Endothelial cell of umbilical vein (primary cell): ENCODE measurements around the gene GABBR2. TPM values are rescaled to one million over a fixed set of nuclear protein-coding genes. Genes with fewer than 3 reads are reported as not detected.

ENCODE experiments used
- BruUV-seq: library from RNA; stranded (reverse); fragments of 400-500 nt; replicated peaks from 2 replicates; lab custom pipeline; 2021; lab: Mats Ljungman, UMichigan
- CTCF ChIA-PET: fragments of 300-600, 350-600 bp; sonication (Branson Sonifier 250); formaldehyde crosslinking; loops from one replicate; lab custom pipeline; 2021; ENCODE audit warnings: antibody characterized with exemption, inconsistent platforms; lab: Charles Lee
- POLR2A ChIA-PET: fragments of 300-600, 350-600 bp; sonication (Branson Sonifier 250); formaldehyde crosslinking; loops from one replicate; lab custom pipeline; 2021; ENCODE audit warnings: antibody characterized with exemption, inconsistent platforms; lab: Charles Lee
- DNase-seq: peaks from one replicate; pipeline ENCODE4 v3.0.0-alpha.2; 2011; ENCODE audit warnings: low read depth, low spot score
- FAIRE-seq: peaks from 2 replicates; lab custom pipeline; 2011; peaks lifted over from hg19 to GRCh38; lab: Jason Lieb, UNC
- H2AFZ ChIP-seq: 2 replicates; pipeline ENCODE4 v1.6.0; 2012; ENCODE audit warnings: low read depth, low read length, control low read depth, inconsistent platforms
- H3K27ac ChIP-seq: 2 replicates; pipeline ENCODE4 v1.5.1; 2011; ENCODE audit warnings: low read depth, mild to moderate bottlenecking, control low read depth, low read length, moderate library complexity; ENCODE audit not compliant: insufficient read depth
- H3K27me3 ChIP-seq, 2 experiments: 2 replicates each; pipeline versions ENCODE4 v1.6.0 to v1.6.1; 2011; ENCODE audit warnings: low read length in 2 of 2, mixed read lengths in 1 of 2; ENCODE audit not compliant: control insufficient read depth in 2 of 2, insufficient read depth in 2 of 2
- H3K36me3 ChIP-seq, 2 experiments: 2 replicates in 1 of 2; 3 replicates in 1 of 2; pipeline ENCODE4 v1.5.1; 2011; ENCODE audit warnings: low read length in 2 of 2, mild to moderate bottlenecking in 1 of 2, moderate library complexity in 1 of 2; ENCODE audit not compliant: control insufficient read depth in 2 of 2, insufficient read depth in 2 of 2; ENCODE audit errors: extremely low read depth in 1 of 2
- H3K4me1 ChIP-seq: 3 replicates; pipeline ENCODE4 v1.5.1; 2011; ENCODE audit warnings: mild to moderate bottlenecking, low read length; ENCODE audit not compliant: control insufficient read depth, insufficient read depth; ENCODE audit errors: extremely low read depth
- H3K4me2 ChIP-seq: 2 replicates; pipeline ENCODE4 v1.6.1; 2011; ENCODE audit warnings: low read length, control low read depth, mixed read lengths; ENCODE audit not compliant: insufficient read depth
- H3K4me3 ChIP-seq, 3 experiments: fragments of 200-600 bp in 1 of 3; sonication (generic), shearing (Covaris generic) in 1 of 3; replicated peaks in 1 of 3; 2 replicates each; pipeline ENCODE4 v1.5.1; 2011 to 2016; ENCODE audit warnings: control low read depth in 3 of 3, low read length in 3 of 3, mild to moderate bottlenecking in 2 of 3, inconsistent platforms in 1 of 3, low read depth in 1 of 3, moderate library complexity in 1 of 3; ENCODE audit not compliant: insufficient read depth in 1 of 3
- H3K79me2 ChIP-seq: 2 replicates; pipeline ENCODE4 v1.6.0; 2012; ENCODE audit warnings: low read length, inconsistent platforms; ENCODE audit not compliant: control insufficient read depth, insufficient read depth
- H3K9ac ChIP-seq: replicated peaks from 2 replicates; pipeline ENCODE3; 2011; ENCODE audit warnings: low read length, control low read depth; ENCODE audit not compliant: insufficient read depth; ENCODE audit errors: extremely low read depth
- H3K9me1 ChIP-seq: replicated peaks from 3 replicates; pipeline ENCODE4 v1.6.0; 2011; ENCODE audit warnings: mild to moderate bottlenecking, low read length; ENCODE audit not compliant: control insufficient read depth, insufficient read depth; ENCODE audit errors: extremely low read depth
- H3K9me3 ChIP-seq: replicated peaks from 2 replicates; pipeline ENCODE4 v1.5.1; 2012; ENCODE audit warnings: low read length, inconsistent platforms; ENCODE audit not compliant: control insufficient read depth, insufficient read depth
- H4K20me1 ChIP-seq: replicated peaks from 2 replicates; pipeline ENCODE3; 2011; ENCODE audit warnings: mild to moderate bottlenecking, low read length; ENCODE audit not compliant: control insufficient read depth, insufficient read depth; ENCODE audit errors: extremely low read depth
- EZH2 ChIP-seq: IDR thresholded peaks from 2 replicates; pipeline ENCODE4 v1.6.1; 2012; ENCODE audit warnings: borderline replicate concordance, low read depth, mild to moderate bottlenecking, moderate library complexity, low read length, inconsistent platforms; ENCODE audit not compliant: severe bottlenecking
- GATA2 ChIP-seq: IDR thresholded peaks from 2 replicates; pipeline ENCODE4 v1.7.0; 2011; ENCODE audit warnings: low read depth, mild to moderate bottlenecking, moderate library complexity, mixed read lengths, low read length; ENCODE audit not compliant: insufficient read length, insufficient read depth
- JUN ChIP-seq: IDR thresholded peaks from 2 replicates; pipeline ENCODE4 v1.6.1; 2011; ENCODE audit warnings: borderline replicate concordance, low read depth; ENCODE audit not compliant: insufficient read length, insufficient read depth
- dilution Hi-C: fragments of 300-500 bp; cut with MboI; formaldehyde crosslinking; loops from one replicate; pipeline ENCODE4 v1.15.0; 2019; ENCODE audit warnings: low sequenced_read_pairs; ENCODE audit not compliant: extremely low pct_ligation_motif_present
- intact Hi-C: fragments of 100-400 bp; cut with micrococcal nuclease; formaldehyde crosslinking; loops from one replicate; pipeline ENCODE4 v1.10.0; 2022
- polyA plus RNA-seq, 4 experiments: library from polyadenylated mRNA; depleted of rRNA in 3 of 4; stranded (reverse) in 3 of 4; unstranded in 1 of 4; fragments of >200 nt; gene quantifications; 2 replicates each; pipeline versions ENCODE4 v1.2.1 to v1.2.3, GENCODE V29; 2011 to 2012; ENCODE audit warnings: missing spikeins in 1 of 4
- total RNA-seq: library from RNA; stranded (reverse); gene quantifications from 2 replicates; pipeline ENCODE4 v1.2.3, GENCODE V29; 2021
- TF ChIP-seq, protein P1 (sequence below), 2 donors: IDR thresholded peaks; 1 replicate in 1 of 2; 2 replicates in 1 of 2; pipeline ENCODE4 v1.5.1; 2011; ENCODE audit warnings: low read length in 2 of 2, mild to moderate bottlenecking in 2 of 2, moderate library complexity in 2 of 2, control low read depth in 1 of 2, inconsistent platforms in 1 of 2, low read depth in 1 of 2; ENCODE audit not compliant: insufficient read depth in 1 of 2; ENCODE audit errors: extremely low read depth in 1 of 2

The GABBR2 gene
- total and polyA plus RNA-seq, 2 donors (not counting 3 experiments of a cell fraction or from before 2014, with no cell fraction given): 1.1 to 9.2 TPM

DNA sequence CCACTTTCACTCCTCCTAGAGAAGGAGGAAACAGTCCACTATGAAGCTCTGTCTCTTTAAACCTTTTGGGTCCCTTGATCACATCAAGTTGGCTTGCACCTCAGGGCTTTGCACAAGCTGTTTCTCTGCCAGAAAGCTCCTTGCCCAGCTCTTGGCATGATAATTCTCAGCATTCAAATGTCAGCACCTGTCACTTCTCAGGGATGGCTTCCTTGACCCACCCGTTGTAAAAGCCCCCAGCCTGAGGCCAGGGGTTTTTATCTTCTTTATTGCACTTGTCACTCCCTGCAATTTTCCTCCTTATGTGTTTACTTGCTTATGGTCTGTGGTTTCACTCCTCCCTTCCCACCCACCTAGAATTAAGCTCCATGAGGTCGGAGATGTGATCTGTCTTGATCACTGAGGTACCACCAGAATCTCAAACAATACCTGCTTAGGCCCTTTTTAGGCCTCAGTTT lies 252.6 kb downstream of the GABBR2 start:
- CTCF ChIA-PET: interaction anchor here (0.8 to 1.0 kb wide), 2 partner anchors 67 to 320 kb away, joined by 3 read pairs; no protein-coding TSS in a partner anchor
- Histone ChIP-seq H3K27me3 (no peaks in the 10 kb centered on the region), H3K9me3 (no peaks in the 10 kb centered on the region), H3K36me3 (no peaks in the 10 kb centered on the region), H2AFZ (no peak overlapping the region), H3K9ac (no peak overlapping the region), H3K27ac (no peak overlapping the region), H3K4me1 (no peaks in the 10 kb centered on the region), H3K79me2 (no peaks in the 10 kb centered on the region), H3K4me3 (no peak overlapping the region), H4K20me1 (no peaks in the 10 kb centered on the region), H3K9me1 (no peaks in the 10 kb centered on the region), H3K4me2 (no peak overlapping the region)
- TF ChIP-seq JUN: no peak
- DNase-seq: no peak
- POLR2A ChIA-PET: no interaction called here
- FAIRE-seq: no peak
- BruUV-seq: no TSS peak
- dilution Hi-C loops (no loop called here), intact Hi-C loops (no loop called here)

DNA sequence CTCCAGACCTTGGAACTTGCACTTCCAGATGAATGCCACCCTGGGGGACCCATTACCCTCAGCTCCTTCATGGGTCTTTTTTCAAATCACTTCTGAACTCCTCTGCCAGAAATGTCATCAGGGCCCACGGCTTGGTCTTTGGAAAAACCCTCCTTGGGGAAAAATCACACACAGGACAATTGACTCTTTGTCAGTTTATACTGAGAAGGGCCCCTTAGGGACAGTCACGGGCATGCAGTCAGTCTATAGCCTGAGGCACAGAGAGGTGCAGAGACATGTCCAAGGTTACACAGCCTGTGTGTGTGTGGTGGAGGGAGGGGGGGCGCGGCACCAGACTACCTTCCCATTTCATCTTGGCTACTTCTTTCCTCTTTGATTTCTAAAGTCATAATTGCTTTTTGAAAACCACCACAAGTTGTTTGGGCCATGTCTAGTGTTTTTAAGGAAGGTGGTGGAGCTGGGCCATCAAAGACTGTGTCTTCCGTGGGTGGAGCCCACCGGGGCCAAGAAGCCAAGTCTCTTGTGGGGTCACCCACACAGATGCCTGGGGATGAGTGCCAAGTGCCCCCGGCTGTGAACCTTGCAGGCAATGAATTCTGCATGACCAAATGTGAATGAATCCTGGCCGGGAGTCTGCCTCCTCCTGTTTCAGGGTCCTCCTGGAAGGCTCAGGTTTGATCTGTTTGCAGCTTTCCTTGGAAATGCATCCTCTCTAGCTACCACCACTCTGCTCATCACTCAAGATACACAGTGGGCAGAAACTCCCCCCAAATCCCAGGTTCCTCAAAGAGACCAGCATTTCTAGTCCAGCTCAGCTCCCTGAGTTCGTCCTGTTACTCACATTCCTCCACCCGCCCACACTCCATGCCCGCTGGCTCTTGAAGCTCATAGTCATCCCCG lies 253.2 kb downstream of the GABBR2 start:
- intact Hi-C loops: no loop called here
- no peak overlapping the region for H3K9ac ChIP-seq
- dilution Hi-C loops: no loop called here
- no TSS peak for BruUV-seq
- no peaks in the 10 kb centered on the region for H3K9me1 ChIP-seq
- no peak overlapping the region for H3K27ac ChIP-seq
- TF ChIP-seq EZH2 (no peak), GATA2 (no peak)
- TF ChIP-seq, protein P1, sequence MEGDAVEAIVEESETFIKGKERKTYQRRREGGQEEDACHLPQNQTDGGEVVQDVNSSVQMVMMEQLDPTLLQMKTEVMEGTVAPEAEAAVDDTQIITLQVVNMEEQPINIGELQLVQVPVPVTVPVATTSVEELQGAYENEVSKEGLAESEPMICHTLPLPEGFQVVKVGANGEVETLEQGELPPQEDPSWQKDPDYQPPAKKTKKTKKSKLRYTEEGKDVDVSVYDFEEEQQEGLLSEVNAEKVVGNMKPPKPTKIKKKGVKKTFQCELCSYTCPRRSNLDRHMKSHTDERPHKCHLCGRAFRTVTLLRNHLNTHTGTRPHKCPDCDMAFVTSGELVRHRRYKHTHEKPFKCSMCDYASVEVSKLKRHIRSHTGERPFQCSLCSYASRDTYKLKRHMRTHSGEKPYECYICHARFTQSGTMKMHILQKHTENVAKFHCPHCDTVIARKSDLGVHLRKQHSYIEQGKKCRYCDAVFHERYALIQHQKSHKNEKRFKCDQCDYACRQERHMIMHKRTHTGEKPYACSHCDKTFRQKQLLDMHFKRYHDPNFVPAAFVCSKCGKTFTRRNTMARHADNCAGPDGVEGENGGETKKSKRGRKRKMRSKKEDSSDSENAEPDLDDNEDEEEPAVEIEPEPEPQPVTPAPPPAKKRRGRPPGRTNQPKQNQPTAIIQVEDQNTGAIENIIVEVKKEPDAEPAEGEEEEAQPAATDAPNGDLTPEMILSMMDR (IDR thresholded peaks at IDR 0.05; ENCODE audit: extremely low read depth in 1 of 2, insufficient read depth in 1 of 2, low read depth in 1 of 2, low read length in 2 of 2): no peak
- H4K20me1 ChIP-seq: no peaks in the 10 kb centered on the region
- POLR2A ChIA-PET: no interaction called here
- no peak overlapping the region for H2AFZ ChIP-seq
- no peak overlapping the region for H3K4me2 ChIP-seq
- DNase-seq (no peak), FAIRE-seq (no peak)
- no peaks in the 10 kb centered on the region for H3K9me3 ChIP-seq
- no peak overlapping the region for H3K4me3 ChIP-seq
- no peaks in the 10 kb centered on the region for H3K27me3 ChIP-seq
- no peaks in the 10 kb centered on the region for H3K4me1 ChIP-seq
- H3K79me2 ChIP-seq: no peaks in the 10 kb centered on the region
- no peaks in the 10 kb centered on the region for H3K36me3 ChIP-seq
- CTCF ChIA-PET: interaction anchor here (0.8 to 1.1 kb wide), 3 partner anchors 68 to 321 kb away, joined by 3 read pairs; no protein-coding TSS in a partner anchor
